GM12878 (cell line): Measurements from ENCODE around the gene LRFN2.

Source experiments
- ASH2L ChIP-seq: fragments of 300-600, 200-600 bp; sonication (generic); IDR thresholded peaks from 2 replicates; pipeline ENCODE4 v1.6.1; 2017; ENCODE audit warnings: low read depth, mild to moderate bottlenecking, borderline replicate concordance
- EZH2 ChIP-seq: IDR thresholded peaks from 2 replicates; pipeline ENCODE4 v1.6.1; 2012; ENCODE audit warnings: low read depth, mild to moderate bottlenecking, control low read depth, inconsistent platforms, low read length, borderline replicate concordance; ENCODE audit not compliant: control insufficient read depth
- FOXM1 ChIP-seq: IDR thresholded peaks from 2 replicates; pipeline ENCODE4 v1.6.1; 2012; ENCODE audit warnings: low read depth, mild to moderate bottlenecking, inconsistent platforms, low read length, moderate library complexity
- MTA3 ChIP-seq: IDR thresholded peaks from 2 replicates; pipeline ENCODE4 v1.6.1; 2012; ENCODE audit warnings: low read length, inconsistent platforms, borderline replicate concordance
- ZNF217 ChIP-seq: fragments of 450-650 bp; IDR thresholded peaks from 2 replicates; pipeline ENCODE4 v1.6.1; 2017; ENCODE audit warnings: antibody characterized with exemption, mild to moderate bottlenecking
- TF ChIP-seq, protein P1 (sequence below), 3 experiments: IDR thresholded peaks in 2 of 3; conservative IDR thresholded peaks in 1 of 3; 2 replicates each; pipeline ENCODE4 v1.5.1; 2011; ENCODE audit warnings: low read depth in 3 of 3, low read length in 3 of 3, mild to moderate bottlenecking in 3 of 3, control low read depth in 2 of 3, moderate library complexity in 2 of 3, inconsistent platforms in 1 of 3, mixed read lengths in 1 of 3; ENCODE audit not compliant: control insufficient read depth in 2 of 3, insufficient read depth in 1 of 3; ENCODE audit errors: extremely low read depth in 1 of 3
- TF ChIP-seq, protein P2 (sequence below): IDR thresholded peaks from 2 replicates; pipeline ENCODE4 v1.6.1; 2011; ENCODE audit warnings: low read depth, mild to moderate bottlenecking, low read length, moderate library complexity, borderline replicate concordance; ENCODE audit errors: extremely low read depth

DNA sequence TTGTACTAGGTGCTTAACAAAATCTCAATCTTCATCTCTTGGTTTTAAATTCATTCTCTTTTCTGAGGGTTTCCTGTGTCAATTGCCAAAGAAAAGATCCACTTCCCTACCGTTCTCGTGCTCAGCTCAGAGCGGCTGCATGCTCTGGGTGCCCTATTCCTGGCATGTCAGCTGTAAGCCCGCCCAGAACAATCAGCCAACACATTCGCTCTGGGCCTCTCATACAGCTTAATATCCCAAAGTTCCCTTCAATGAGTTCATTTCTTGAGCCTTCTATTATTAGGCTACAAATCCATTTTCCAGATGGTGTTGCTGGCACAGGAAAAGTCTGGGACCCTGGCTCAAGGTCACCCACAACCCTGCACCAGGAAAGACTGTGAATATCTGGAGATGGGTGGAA lies 24.3 kb upstream of the LRFN2 start:
- TF ChIP-seq ASH2L (no peak), FOXM1 (no peak), EZH2 (no peak), ZNF217 (no peak), MTA3 (no peak)
- TF ChIP-seq, protein P1, sequence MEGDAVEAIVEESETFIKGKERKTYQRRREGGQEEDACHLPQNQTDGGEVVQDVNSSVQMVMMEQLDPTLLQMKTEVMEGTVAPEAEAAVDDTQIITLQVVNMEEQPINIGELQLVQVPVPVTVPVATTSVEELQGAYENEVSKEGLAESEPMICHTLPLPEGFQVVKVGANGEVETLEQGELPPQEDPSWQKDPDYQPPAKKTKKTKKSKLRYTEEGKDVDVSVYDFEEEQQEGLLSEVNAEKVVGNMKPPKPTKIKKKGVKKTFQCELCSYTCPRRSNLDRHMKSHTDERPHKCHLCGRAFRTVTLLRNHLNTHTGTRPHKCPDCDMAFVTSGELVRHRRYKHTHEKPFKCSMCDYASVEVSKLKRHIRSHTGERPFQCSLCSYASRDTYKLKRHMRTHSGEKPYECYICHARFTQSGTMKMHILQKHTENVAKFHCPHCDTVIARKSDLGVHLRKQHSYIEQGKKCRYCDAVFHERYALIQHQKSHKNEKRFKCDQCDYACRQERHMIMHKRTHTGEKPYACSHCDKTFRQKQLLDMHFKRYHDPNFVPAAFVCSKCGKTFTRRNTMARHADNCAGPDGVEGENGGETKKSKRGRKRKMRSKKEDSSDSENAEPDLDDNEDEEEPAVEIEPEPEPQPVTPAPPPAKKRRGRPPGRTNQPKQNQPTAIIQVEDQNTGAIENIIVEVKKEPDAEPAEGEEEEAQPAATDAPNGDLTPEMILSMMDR (IDR thresholded peaks at IDR 0.05 in 2 of 3, conservative IDR thresholded peaks at IDR 0.05 in 1 of 3; ENCODE audit: control insufficient read depth in 2 of 3, extremely low read depth in 1 of 3, insufficient read depth in 1 of 3, low read depth in 3 of 3, low read length in 3 of 3), result no peak
- TF ChIP-seq, protein P2, sequence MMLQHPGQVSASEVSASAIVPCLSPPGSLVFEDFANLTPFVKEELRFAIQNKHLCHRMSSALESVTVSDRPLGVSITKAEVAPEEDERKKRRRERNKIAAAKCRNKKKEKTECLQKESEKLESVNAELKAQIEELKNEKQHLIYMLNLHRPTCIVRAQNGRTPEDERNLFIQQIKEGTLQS, result no peak
